Measurements from ENCODE around the gene NUPR1.

NUPR1 gene

GRCh38 chr16:28542646-28543045 is 3.9 kb upstream of the NUPR1 start:
- TF ChIP-seq, protein P1, sequence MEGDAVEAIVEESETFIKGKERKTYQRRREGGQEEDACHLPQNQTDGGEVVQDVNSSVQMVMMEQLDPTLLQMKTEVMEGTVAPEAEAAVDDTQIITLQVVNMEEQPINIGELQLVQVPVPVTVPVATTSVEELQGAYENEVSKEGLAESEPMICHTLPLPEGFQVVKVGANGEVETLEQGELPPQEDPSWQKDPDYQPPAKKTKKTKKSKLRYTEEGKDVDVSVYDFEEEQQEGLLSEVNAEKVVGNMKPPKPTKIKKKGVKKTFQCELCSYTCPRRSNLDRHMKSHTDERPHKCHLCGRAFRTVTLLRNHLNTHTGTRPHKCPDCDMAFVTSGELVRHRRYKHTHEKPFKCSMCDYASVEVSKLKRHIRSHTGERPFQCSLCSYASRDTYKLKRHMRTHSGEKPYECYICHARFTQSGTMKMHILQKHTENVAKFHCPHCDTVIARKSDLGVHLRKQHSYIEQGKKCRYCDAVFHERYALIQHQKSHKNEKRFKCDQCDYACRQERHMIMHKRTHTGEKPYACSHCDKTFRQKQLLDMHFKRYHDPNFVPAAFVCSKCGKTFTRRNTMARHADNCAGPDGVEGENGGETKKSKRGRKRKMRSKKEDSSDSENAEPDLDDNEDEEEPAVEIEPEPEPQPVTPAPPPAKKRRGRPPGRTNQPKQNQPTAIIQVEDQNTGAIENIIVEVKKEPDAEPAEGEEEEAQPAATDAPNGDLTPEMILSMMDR (conservative IDR thresholded peaks at IDR 0.05): no peak
- H3K27ac ChIP-seq: peak overlapping the region; percentile 95

GRCh38 chr16:28540346-28540745 is 1.6 kb upstream of the NUPR1 start:
- H3K27ac ChIP-seq: peak overlapping the region; percentile 95
- no peak for TF ChIP-seq ZFX (IDR thresholded peaks at IDR 0.05)
- TF ChIP-seq, protein P1 (conservative IDR thresholded peaks at IDR 0.05): no peak

DNA sequence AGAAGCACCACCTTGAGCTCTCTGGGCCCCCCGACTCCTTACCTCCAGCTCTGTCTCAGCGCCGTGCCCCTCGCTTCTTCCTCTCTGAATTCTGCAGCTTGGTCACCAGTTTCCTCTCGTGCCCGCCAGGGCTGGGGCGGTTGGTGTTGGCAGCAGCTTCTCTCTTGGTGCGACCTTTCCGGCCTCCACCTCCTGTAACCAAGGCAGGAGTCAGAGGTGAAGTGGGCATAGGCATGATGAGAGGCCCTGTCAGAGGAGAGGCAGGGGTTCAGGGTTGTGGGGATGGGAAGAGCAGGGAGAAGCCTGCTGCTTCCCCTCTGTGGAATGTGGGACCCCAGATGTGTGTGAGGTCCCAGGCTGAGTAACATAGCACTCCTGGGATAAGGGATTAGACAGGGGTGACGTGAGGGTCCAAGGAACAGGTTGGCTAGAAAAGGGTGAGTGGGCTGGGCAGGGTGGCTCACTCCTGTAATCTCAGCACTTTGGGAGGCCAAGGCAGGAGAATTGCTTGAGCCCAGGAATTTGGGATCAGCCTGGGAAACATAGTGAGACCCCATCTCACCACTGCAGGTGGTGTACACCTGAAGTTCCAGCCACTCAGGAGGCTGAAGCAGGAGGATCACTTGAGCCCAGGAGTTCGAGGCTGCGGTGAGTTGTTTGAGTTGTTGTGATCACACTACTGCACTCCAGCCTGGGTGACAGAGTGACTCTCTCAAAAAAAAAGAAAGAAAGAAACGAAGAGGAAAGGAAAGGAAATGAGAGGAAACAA is 626 bp downstream of the NUPR1 start:
- TF ChIP-seq, protein P1 (conservative IDR thresholded peaks at IDR 0.05): no peak
- TF ChIP-seq ZFX (IDR thresholded peaks at IDR 0.05): no peak
- H3K27ac ChIP-seq: peak overlapping the region; percentile 95

- peak overlapping the region; percentile 95 for H3K27ac ChIP-seq
- no peak for TF ChIP-seq ZFX (IDR thresholded peaks at IDR 0.05)
- TF ChIP-seq, protein P1 (conservative IDR thresholded peaks at IDR 0.05): no peak
These were observed 1.7 kb downstream of the NUPR1 start for GRCh38 chr16:28537076-28537475.

DNA sequence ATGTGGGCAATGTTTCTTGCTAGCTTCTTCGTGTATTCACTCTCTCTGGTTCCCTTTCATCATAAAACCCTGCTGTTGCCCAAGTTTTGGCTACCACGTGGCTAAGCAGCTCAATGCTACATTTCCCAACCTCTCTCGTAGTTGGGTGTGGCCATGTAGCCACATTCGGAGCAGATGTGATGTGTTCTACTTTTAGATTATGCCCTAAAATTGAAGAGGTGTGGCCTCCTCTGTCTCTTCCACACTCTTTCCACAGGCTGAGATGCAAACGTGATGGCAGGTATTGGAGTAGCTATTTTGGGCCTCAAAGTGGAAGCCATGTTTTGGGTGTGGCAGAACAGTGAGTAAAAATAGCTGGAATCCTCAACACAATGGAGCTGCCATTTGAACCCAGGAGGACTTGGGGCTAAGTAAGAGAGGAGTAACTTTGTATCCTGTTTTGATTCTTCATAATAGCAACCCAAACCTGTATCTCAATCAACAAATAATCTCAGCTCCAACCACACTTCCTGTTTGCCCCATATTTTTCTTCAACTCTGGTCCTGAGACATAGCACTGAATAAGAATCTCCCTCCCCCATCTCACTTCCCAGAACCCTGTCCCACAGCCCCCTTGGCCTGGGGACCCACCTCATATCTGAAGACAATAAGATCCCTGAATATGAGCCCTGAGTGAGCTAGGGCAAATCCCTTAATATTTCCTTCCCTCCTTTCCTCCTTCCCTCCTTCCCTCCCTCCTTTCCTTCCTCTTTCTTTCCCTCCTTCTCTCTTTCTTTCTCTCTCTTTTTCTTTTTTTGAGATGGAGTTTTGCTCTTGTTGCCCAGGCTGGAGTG is 4.0 kb downstream of the NUPR1 start:
- TF ChIP-seq, protein P1 (conservative IDR thresholded peaks at IDR 0.05): no peak
- no peak for TF ChIP-seq ZFX (IDR thresholded peaks at IDR 0.05)
- no peak overlapping the region for H3K27ac ChIP-seq

GRCh38 chr16:28532940-28533647 is 5.7 kb downstream of the NUPR1 start:
- peak overlapping the region; percentile 19; the same call in 1 of the 2 replicates for H3K27ac ChIP-seq
- TF ChIP-seq, protein P1 (conservative IDR thresholded peaks at IDR 0.05): no peak
- no peak for TF ChIP-seq ZFX (IDR thresholded peaks at IDR 0.05)
